Lower leg skin (tissue), 4 donors: ENCODE measurements around the gene PRKCQ. TPM values are rescaled to one million over a fixed set of nuclear protein-coding genes. Genes with fewer than 3 reads are reported as not detected.
"Not testable (repeated sequence)": the region's sequence is repeated elsewhere in the genome, so short reads cannot be mapped to it uniquely, and the experiment has no call there.

Experiments used
- DNase-seq, 2 donors: peaks; one replicate each; pipeline ENCODE4 v3.0.0-alpha.2; 2019; ENCODE audit warnings: low spot score in 2 of 2
- H3K4me3 ChIP-seq: fragments of 200-600 bp; sonication (generic); 2 replicates; pipeline ENCODE4 v1.5.1; 2017; ENCODE audit warnings: mild to moderate bottlenecking, low read depth; ENCODE audit not compliant: poor library complexity, severe bottlenecking
- CTCF ChIP-seq, 3 donors: fragments of 450-650 bp; IDR thresholded peaks; one replicate each; pipeline ENCODE4 v1.5.1; 2016; ENCODE audit warnings: antibody characterized with exemption in 3 of 3, mild to moderate bottlenecking in 3 of 3, moderate library complexity in 2 of 3
- POLR2A ChIP-seq, 2 donors: fragments of 450-650 bp; IDR thresholded peaks; one replicate each; pipeline ENCODE4 v1.6.1; 2016 to 2017; ENCODE audit warnings: antibody characterized with exemption in 2 of 2, mild to moderate bottlenecking in 1 of 2, moderate library complexity in 1 of 2
- WGBS, 2 donors: methylation state at CpG; one replicate each; pipeline ENCODE4 v1.1.5; 2018; 5-methylcytosine and 5-hydroxymethylcytosine counted together
- intact Hi-C: fragments of 100-400 bp; cut with DNase I; formaldehyde crosslinking; loops from one replicate; pipeline ENCODE4 v1.15.0; 2023; ENCODE audit warnings: low total_unique reads
- total RNA-seq, 4 donors: library from RNA; depleted of rRNA; stranded (reverse); fragments of >200 nt; gene quantifications; one replicate each; pipeline ENCODE4 v1.1.0, GENCODE V29; 2016

PRKCQ gene
- total RNA-seq, 4 donors from 2014 or later, result 0.06 to 0.17 TPM; not detected in 2

GRCh38 chr10:6473430-6473829, 106.6 kb downstream of the PRKCQ start:
- H3K4me3 ChIP-seq, result no peak overlapping the region
- 68 to 76% methylated on average over 7 of the region's 7 CpGs for WGBS, 2 donors
- TF ChIP-seq CTCF (IDR thresholded peaks at IDR 0.05), result no peak
- no peak for TF ChIP-seq POLR2A (IDR thresholded peaks at IDR 0.05)
- intact Hi-C loops, result no loop called here
- no peak for DNase-seq

GRCh38 chr10:6472710-6473005, 107.4 kb downstream of the PRKCQ start:
- 84 to 89% methylated on average over 7 of the region's 7 CpGs for WGBS, 2 donors
- DNase-seq, H3K4me3 ChIP-seq, intact Hi-C loops: not testable (repeated sequence)

- H3K4me3 ChIP-seq, result no peak overlapping the region
- peak in 1 of 2 donors; percentile 8 for DNase-seq
- no peak for TF ChIP-seq POLR2A (IDR thresholded peaks at IDR 0.05)
- no peak for TF ChIP-seq CTCF (IDR thresholded peaks at IDR 0.05)
- intact Hi-C loops, result no loop called here
- WGBS, 2 donors, result 86 to 92% methylated on average over 11 of the region's 11 CpGs
Measured at GRCh38 chr10:6470894-6471618, 109.0 kb downstream of the PRKCQ start.

GRCh38 chr10:6469661-6470060, 110.4 kb downstream of the PRKCQ start:
- no peak for DNase-seq
- intact Hi-C loops, result no loop called here
- TF ChIP-seq POLR2A (IDR thresholded peaks at IDR 0.05) (no peak), CTCF (IDR thresholded peaks at IDR 0.05) (no peak)
- no peak overlapping the region for H3K4me3 ChIP-seq

GRCh38 chr10:6465854-6466601, 114.0 kb downstream of the PRKCQ start:
- TF ChIP-seq POLR2A (IDR thresholded peaks at IDR 0.05), result no peak
- no peak for TF ChIP-seq CTCF (IDR thresholded peaks at IDR 0.05)
- WGBS, 2 donors, result 75 to 85% methylated on average over 7 of the region's 7 CpGs
- no peak for DNase-seq
- intact Hi-C loops, result no loop called here
- H3K4me3 ChIP-seq, result no peak overlapping the region

GRCh38 chr10:6465437-6465836, 114.6 kb downstream of the PRKCQ start:
- no peak for TF ChIP-seq CTCF (IDR thresholded peaks at IDR 0.05)
- TF ChIP-seq POLR2A (IDR thresholded peaks at IDR 0.05), result no peak
- H3K4me3 ChIP-seq, result no peak overlapping the region
- 73 to 81% methylated on average over 7 of the region's 7 CpGs for WGBS, 2 donors
- intact Hi-C loops, result no loop called here
- no peak for DNase-seq
